Measurements from ENCODE around the gene TBL1X. TPM values are rescaled to one million over a fixed set of nuclear protein-coding genes. Genes with fewer than 3 reads are reported as not detected.

The TBL1X gene
- total and polyA plus RNA-seq, 2 of the 13 experiments (the other 11 are each of a cell fraction or from before 2014, with no cell fraction given) = 17.6 to 19.9 TPM

DNA sequence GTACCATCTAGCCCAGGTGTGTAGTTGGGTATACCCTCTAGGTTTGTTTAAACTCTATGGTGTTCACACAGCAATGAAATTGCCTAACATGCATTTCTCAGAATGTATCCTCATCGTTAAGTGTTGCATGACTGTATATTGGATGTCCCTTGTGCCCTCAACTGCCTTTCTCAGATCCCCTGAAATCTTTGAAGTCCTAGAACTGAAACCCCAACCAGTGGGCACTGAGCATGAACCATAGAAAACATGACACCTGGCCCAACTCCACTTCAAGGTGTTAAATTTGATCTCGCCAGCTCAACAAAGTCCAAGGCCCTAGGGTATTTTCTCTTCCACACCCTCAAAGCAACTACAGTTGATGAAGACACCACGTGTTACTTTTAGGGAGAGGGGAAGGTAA lies 265.2 kb downstream of the TBL1X start (continued):
- TF ChIP-seq, protein P1, sequence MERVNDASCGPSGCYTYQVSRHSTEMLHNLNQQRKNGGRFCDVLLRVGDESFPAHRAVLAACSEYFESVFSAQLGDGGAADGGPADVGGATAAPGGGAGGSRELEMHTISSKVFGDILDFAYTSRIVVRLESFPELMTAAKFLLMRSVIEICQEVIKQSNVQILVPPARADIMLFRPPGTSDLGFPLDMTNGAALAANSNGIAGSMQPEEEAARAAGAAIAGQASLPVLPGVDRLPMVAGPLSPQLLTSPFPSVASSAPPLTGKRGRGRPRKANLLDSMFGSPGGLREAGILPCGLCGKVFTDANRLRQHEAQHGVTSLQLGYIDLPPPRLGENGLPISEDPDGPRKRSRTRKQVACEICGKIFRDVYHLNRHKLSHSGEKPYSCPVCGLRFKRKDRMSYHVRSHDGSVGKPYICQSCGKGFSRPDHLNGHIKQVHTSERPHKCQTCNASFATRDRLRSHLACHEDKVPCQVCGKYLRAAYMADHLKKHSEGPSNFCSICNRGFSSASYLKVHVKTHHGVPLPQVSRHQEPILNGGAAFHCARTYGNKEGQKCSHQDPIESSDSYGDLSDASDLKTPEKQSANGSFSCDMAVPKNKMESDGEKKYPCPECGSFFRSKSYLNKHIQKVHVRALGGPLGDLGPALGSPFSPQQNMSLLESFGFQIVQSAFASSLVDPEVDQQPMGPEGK (CRISPR knock-in tag; IDR thresholded peaks at IDR 0.05) = no peak
- no peak for TF ChIP-seq TBL1XR1 (IDR thresholded peaks at IDR 0.05; ENCODE audit: borderline replicate concordance, low read length, partially characterized antibody)
- TF ChIP-seq ZNF550 (CRISPR knock-in tag; IDR thresholded peaks at IDR 0.05; ENCODE audit: borderline replicate concordance) = no peak
- TF ChIP-seq ZNF691 (CRISPR knock-in tag; IDR thresholded peaks at IDR 0.05; ENCODE audit: borderline replicate concordance, low read depth) = no peak
- no peak for TF ChIP-seq STAG1 (CRISPR knock-in tag; IDR thresholded peaks at IDR 0.05)
- TF ChIP-seq, protein P2, sequence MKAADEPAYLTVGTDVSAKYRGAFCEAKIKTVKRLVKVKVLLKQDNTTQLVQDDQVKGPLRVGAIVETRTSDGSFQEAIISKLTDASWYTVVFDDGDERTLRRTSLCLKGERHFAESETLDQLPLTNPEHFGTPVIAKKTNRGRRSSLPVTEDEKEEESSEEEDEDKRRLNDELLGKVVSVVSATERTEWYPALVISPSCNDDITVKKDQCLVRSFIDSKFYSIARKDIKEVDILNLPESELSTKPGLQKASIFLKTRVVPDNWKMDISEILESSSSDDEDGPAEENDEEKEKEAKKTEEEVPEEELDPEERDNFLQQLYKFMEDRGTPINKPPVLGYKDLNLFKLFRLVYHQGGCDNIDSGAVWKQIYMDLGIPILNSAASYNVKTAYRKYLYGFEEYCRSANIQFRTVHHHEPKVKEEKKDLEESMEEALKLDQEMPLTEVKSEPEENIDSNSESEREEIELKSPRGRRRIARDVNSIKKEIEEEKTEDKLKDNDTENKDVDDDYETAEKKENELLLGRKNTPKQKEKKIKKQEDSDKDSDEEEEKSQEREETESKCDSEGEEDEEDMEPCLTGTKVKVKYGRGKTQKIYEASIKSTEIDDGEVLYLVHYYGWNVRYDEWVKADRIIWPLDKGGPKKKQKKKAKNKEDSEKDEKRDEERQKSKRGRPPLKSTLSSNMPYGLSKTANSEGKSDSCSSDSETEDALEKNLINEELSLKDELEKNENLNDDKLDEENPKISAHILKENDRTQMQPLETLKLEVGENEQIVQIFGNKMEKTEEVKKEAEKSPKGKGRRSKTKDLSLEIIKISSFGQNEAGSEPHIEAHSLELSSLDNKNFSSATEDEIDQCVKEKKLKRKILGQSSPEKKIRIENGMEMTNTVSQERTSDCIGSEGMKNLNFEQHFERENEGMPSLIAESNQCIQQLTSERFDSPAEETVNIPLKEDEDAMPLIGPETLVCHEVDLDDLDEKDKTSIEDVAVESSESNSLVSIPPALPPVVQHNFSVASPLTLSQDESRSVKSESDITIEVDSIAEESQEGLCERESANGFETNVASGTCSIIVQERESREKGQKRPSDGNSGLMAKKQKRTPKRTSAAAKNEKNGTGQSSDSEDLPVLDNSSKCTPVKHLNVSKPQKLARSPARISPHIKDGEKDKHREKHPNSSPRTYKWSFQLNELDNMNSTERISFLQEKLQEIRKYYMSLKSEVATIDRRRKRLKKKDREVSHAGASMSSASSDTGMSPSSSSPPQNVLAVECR (CRISPR knock-in tag; IDR thresholded peaks at IDR 0.05; ENCODE audit: borderline replicate concordance) = no peak
- no peak for TF ChIP-seq ETV5 (CRISPR knock-in tag; IDR thresholded peaks at IDR 0.05; ENCODE audit: borderline replicate concordance)
- no peak for TF ChIP-seq PRDM15 (CRISPR knock-in tag; IDR thresholded peaks at IDR 0.05)
- TF ChIP-seq ZNF598 (CRISPR knock-in tag; IDR thresholded peaks at IDR 0.05; ENCODE audit: borderline replicate concordance) = no peak
